ENCODE measurements around the gene PITPNM1.

DNA sequence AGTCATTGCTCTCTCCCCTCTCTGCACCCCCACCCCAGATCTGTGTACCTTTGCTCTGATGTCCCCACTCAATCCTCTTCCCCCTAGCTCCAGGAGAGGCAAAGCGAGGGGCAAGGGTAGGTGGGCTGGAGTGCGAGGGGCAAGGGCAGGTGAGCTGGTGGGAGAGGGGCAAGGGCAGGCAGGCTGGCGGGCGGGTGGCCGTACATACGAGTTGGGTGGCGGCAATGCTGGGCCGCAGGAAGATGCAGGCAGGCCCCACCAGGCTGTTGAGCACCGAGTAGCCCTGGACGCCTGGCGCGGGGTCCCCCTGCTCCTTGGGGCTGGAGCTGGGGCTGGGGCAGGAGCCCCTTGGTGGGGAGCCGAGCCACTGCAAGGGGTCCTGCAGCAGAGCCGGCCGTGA, 17.2 kb upstream of the PITPNM1 start:
- TF ChIP-seq, protein P1, sequence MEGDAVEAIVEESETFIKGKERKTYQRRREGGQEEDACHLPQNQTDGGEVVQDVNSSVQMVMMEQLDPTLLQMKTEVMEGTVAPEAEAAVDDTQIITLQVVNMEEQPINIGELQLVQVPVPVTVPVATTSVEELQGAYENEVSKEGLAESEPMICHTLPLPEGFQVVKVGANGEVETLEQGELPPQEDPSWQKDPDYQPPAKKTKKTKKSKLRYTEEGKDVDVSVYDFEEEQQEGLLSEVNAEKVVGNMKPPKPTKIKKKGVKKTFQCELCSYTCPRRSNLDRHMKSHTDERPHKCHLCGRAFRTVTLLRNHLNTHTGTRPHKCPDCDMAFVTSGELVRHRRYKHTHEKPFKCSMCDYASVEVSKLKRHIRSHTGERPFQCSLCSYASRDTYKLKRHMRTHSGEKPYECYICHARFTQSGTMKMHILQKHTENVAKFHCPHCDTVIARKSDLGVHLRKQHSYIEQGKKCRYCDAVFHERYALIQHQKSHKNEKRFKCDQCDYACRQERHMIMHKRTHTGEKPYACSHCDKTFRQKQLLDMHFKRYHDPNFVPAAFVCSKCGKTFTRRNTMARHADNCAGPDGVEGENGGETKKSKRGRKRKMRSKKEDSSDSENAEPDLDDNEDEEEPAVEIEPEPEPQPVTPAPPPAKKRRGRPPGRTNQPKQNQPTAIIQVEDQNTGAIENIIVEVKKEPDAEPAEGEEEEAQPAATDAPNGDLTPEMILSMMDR (conservative IDR thresholded peaks at IDR 0.05; ENCODE audit: low read depth, low read length), result no peak
- no peak for TF ChIP-seq EZH2 (IDR thresholded peaks at IDR 0.05; ENCODE audit: low read length, unreplicated experiment)
- TF ChIP-seq EZH2phosphoT487 (IDR thresholded peaks at IDR 0.05; ENCODE audit: borderline replicate concordance, low read length), result no peak
